CD4-positive, alpha-beta T cell (primary cell): ENCODE measurements around the gene WDSUB1. TPM values are rescaled to one million over a fixed set of nuclear protein-coding genes. Genes with fewer than 3 reads are reported as not detected.

ENCODE experiments used
- ATAC-seq: fragments of 200-7000 bp; cut with Tn5 transposase; one replicate; pipeline ENCODE4 v1.10.0; 2022; ENCODE audit warnings: mild to moderate bottlenecking; ENCODE audit not compliant: poor library complexity
- CTCF ChIA-PET: fragments of 350-600 bp; sonication (Branson Sonifier 250); formaldehyde crosslinking; loops from one replicate; lab custom pipeline; 2021; ENCODE audit warnings: antibody characterized with exemption, inconsistent platforms; lab: Charles Lee
- POLR2A ChIA-PET: fragments of 350-600 bp; sonication (Branson Sonifier 250); formaldehyde crosslinking; loops from one replicate; lab custom pipeline; 2021; ENCODE audit warnings: antibody characterized with exemption, inconsistent platforms; lab: Charles Lee
- DNase-seq, 14 experiments: peaks; one replicate each; pipeline ENCODE4 v3.0.0-alpha.2; 2013 to 2020; ENCODE audit warnings: mixed read lengths in 2 of 14
- H3K27ac ChIP-seq, 2 donors: one replicate each; pipeline versions ENCODE4 v1.5.1 to v1.7.0; 2013; ENCODE audit warnings: low read length in 2 of 2, low read depth in 1 of 2, mild to moderate bottlenecking in 1 of 2
- H3K27me3 ChIP-seq, 2 experiments: 1 replicate in 1 of 2; 2 replicates in 1 of 2; pipeline versions ENCODE4 v1.6.1 to v1.7.0; 2013; ENCODE audit warnings: low read length in 2 of 2, control low read depth in 1 of 2, mild to moderate bottlenecking in 1 of 2, moderate library complexity in 1 of 2; ENCODE audit not compliant: insufficient read depth in 2 of 2, control insufficient read depth in 1 of 2
- H3K36me3 ChIP-seq: one replicate; pipeline ENCODE4 v1.6.1; 2013; ENCODE audit warnings: low read length, control low read depth; ENCODE audit not compliant: insufficient read depth
- H3K4me1 ChIP-seq: one replicate; pipeline ENCODE4 v1.6.1; 2013; ENCODE audit warnings: low read length, control low read depth; ENCODE audit not compliant: insufficient read depth
- H3K4me3 ChIP-seq: one replicate; pipeline ENCODE4 v1.5.1; 2013; ENCODE audit warnings: mild to moderate bottlenecking, low read length, moderate library complexity
- H3K9me3 ChIP-seq, 2 experiments: 1 replicate in 1 of 2; 2 replicates in 1 of 2; pipeline versions ENCODE4 v1.6.1 to v1.7.0; 2013; ENCODE audit warnings: low read length in 2 of 2, mild to moderate bottlenecking in 2 of 2, control low read depth in 1 of 2, moderate library complexity in 1 of 2; ENCODE audit not compliant: control insufficient read depth in 1 of 2, insufficient read depth in 1 of 2
- H3K27ac Mint-ChIP-seq: one replicate; pipeline ENCODE4 v1.8.0; 2020; ENCODE audit warnings: mixed read lengths
- H3K27me3 Mint-ChIP-seq: one replicate; pipeline ENCODE4 v1.8.0; 2021; ENCODE audit warnings: mixed read lengths
- H3K36me3 Mint-ChIP-seq: one replicate; pipeline ENCODE4 v1.8.0; 2021; ENCODE audit warnings: low read depth, mixed read lengths
- H3K4me1 Mint-ChIP-seq: one replicate; pipeline ENCODE4 v1.8.0; 2021; ENCODE audit warnings: low read depth, mixed read lengths
- H3K4me3 Mint-ChIP-seq: one replicate; pipeline ENCODE4 v1.8.0; 2020; ENCODE audit warnings: mild to moderate bottlenecking, mixed read lengths
- H3K9me3 Mint-ChIP-seq: one replicate; pipeline ENCODE4 v1.8.0; 2020; ENCODE audit warnings: mixed read lengths
- intact Hi-C, 2 experiments: fragments of 100-400 bp; cut with DNase I in 1 of 2; cut with micrococcal nuclease in 1 of 2; formaldehyde crosslinking; loops; one replicate each; pipeline versions ENCODE4 v1.15.1 to v1.9.0; 2023 to 2025; cut with DNase I, micrococcal nuclease
- total RNA-seq, 174 experiments: library from RNA in 2 of 174; stranded (reverse) in 2 of 174; gene quantifications; one replicate each; pipeline ENCODE4 v1.2.3 and lab custom pipeline; 2021 to 2026
- TF ChIP-seq, protein P1 (sequence below): fragments of 200-600 bp; IDR thresholded peaks from one replicate; pipeline ENCODE4 v1.8.0; 2022; ENCODE audit warnings: antibody characterized with exemption, mild to moderate bottlenecking

Gene WDSUB1
- total RNA-seq, 2 experiments from 2014 or later: 6.8 to 8.0 TPM

DNA sequence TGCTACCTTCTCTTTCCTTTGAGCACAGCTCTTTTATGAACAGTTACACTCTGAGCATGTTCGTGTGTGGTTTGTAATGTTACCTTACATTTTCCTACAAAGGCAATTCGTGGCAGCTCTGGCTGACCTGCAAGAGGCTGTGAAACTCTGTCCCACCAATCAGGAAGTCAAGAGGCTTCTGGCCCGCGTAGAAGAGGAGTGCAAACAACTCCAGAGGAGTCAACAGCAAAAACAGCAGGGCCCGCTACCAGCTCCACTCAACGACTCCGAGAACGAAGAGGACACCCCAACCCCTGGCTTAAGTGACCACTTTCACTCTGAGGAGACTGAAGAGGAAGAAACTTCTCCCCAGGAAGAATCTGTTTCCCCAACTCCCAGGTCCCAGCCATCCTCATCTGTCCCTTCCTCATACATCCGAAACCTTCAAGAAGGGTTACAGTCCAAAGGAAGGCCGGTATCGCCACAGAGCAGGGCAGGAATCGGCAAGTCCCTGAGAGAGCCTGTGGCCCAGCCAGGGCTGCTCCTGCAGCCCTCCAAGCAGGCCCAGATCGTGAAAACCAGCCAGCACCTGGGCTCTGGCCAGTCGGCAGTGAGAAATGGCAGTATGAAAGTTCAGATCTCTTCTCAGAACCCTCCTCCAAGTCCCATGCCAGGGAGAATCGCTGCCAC lies 56.9 kb downstream of the WDSUB1 start:
- H3K4me1 ChIP-seq: peaks cover 14% of the 10 kb centered on the region
- CTCF ChIA-PET: no interaction called here
- H3K9me3 ChIP-seq: no peaks in the 10 kb centered on the region
- DNase-seq (no peak), ATAC-seq (no peak)
- Mint-ChIP-seq H3K9me3 (no peaks in the 10 kb centered on the region), H3K27me3 (no peaks in the 10 kb centered on the region), H3K4me1 (peaks cover 36% of the 10 kb centered on the region), H3K27ac (peak overlapping the region; percentile 27), H3K4me3 (no peak overlapping the region), H3K36me3 (peaks cover 12% of the 10 kb centered on the region)
- no peaks in the 10 kb centered on the region for H3K27me3 ChIP-seq
- POLR2A ChIA-PET: no interaction called here
- TF ChIP-seq, protein P1, sequence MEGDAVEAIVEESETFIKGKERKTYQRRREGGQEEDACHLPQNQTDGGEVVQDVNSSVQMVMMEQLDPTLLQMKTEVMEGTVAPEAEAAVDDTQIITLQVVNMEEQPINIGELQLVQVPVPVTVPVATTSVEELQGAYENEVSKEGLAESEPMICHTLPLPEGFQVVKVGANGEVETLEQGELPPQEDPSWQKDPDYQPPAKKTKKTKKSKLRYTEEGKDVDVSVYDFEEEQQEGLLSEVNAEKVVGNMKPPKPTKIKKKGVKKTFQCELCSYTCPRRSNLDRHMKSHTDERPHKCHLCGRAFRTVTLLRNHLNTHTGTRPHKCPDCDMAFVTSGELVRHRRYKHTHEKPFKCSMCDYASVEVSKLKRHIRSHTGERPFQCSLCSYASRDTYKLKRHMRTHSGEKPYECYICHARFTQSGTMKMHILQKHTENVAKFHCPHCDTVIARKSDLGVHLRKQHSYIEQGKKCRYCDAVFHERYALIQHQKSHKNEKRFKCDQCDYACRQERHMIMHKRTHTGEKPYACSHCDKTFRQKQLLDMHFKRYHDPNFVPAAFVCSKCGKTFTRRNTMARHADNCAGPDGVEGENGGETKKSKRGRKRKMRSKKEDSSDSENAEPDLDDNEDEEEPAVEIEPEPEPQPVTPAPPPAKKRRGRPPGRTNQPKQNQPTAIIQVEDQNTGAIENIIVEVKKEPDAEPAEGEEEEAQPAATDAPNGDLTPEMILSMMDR: no peak
- H3K27ac ChIP-seq: no peak overlapping the region
- no peak overlapping the region for H3K4me3 ChIP-seq
- no peaks in the 10 kb centered on the region for H3K36me3 ChIP-seq
- intact Hi-C loops: no loop called here

DNA sequence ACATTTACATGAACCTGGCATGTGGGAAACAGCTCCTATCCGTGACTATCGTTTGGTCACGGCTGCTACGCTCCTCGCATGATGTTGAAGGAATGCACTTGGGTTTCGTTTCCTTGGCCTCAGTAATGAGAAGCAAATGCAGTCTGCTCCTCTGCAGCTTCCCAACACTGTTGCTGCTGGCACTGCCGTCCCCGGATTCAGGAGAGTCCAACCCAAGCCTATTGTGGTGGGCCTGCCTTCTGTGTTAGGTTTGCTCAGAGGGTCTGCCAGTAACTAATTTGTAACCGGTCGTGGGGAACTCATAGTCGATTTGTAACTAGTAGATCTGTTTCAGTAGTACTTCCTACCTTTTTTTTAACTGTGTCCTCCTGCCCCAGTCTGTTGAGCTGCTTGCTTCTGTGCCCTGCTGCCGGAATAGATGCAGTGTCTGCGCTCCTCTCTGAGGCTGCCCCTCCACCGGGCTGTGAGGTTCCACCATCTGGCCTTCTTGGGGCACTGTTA lies 58.4 kb downstream of the WDSUB1 start:
- peak overlapping the region; percentile 47 for H3K27ac Mint-ChIP-seq
- TF ChIP-seq, protein P1: no peak

DNA sequence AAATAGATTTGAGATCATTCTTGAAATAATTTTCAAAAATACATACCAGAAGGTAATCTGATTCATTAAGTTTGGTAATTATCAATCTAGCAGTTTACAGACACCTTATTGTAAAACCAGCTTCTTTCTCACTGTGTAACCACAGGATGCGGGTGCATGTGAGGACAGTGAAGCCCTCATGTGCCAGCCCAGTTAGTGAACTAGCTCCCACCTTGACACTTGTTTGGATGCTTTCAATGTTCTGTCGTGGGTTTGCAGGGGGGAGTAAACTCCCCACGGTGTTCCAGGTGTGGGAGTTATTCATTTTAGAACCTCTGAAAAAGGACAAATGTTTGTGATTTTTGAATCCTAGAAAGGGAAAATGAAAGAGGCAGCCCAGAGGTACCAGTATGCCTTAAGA lies 59.0 kb downstream of the WDSUB1 start:
- POLR2A ChIA-PET: interaction anchor here (0.9 to 1.3 kb wide), 3 partner anchors 17 to 19 kb away, joined by 3 to 5 read pairs (median 3); no protein-coding TSS in a partner anchor
- peak in 2 of 14 experiments; percentile 9 to 65 for DNase-seq
- Histone ChIP-seq H3K27me3 (no peaks in the 10 kb centered on the region), H3K36me3 (no peaks in the 10 kb centered on the region), H3K4me1 (peaks cover 14% of the 10 kb centered on the region), H3K27ac (no peak overlapping the region), H3K9me3 (no peaks in the 10 kb centered on the region), H3K4me3 (no peak overlapping the region)
- intact Hi-C loops: no loop called here
- no peaks in the 10 kb centered on the region for H3K27me3 Mint-ChIP-seq
- H3K27ac Mint-ChIP-seq: peak overlapping the region; percentile 47
- peaks cover 4% of the 10 kb centered on the region for H3K36me3 Mint-ChIP-seq
- TF ChIP-seq, protein P1: no peak
- CTCF ChIA-PET: no interaction called here
- H3K4me1 Mint-ChIP-seq: peaks cover 42% of the 10 kb centered on the region
- H3K9me3 Mint-ChIP-seq: no peaks in the 10 kb centered on the region
- ATAC-seq: peak; percentile 41
- no peak overlapping the region for H3K4me3 Mint-ChIP-seq

More for the DNA sequence above, 58.4 kb downstream of the WDSUB1 start:
- Mint-ChIP-seq H3K36me3 (peaks cover 8% of the 10 kb centered on the region), H3K27me3 (no peaks in the 10 kb centered on the region), H3K9me3 (no peaks in the 10 kb centered on the region), H3K4me3 (no peak overlapping the region), H3K4me1 (peaks cover 42% of the 10 kb centered on the region)
- Histone ChIP-seq H3K4me3 (no peak overlapping the region), H3K36me3 (no peaks in the 10 kb centered on the region), H3K27me3 (no peaks in the 10 kb centered on the region), H3K9me3 (no peaks in the 10 kb centered on the region), H3K4me1 (peaks cover 14% of the 10 kb centered on the region), H3K27ac (no peak overlapping the region)
- intact Hi-C loops: no loop called here
- DNase-seq: no peak
- ATAC-seq: no peak
- CTCF ChIA-PET: no interaction called here
- POLR2A ChIA-PET: interaction anchor here (1.0 kb wide), 1 partner anchor 16 kb away, joined by 3 read pairs; no protein-coding TSS in a partner anchor
